GM23338 (cell line): ENCODE data around the gene SNAI1. TPM values are rescaled to one million over a fixed set of nuclear protein-coding genes. Genes with fewer than 3 reads are reported as not detected.

Experiments
- ATAC-seq: fragments of 200-7000 bp; cut with Tn5 transposase; 3 replicates; pipeline ENCODE4 v1.9.1; 2020
- DNase-seq: peaks from one replicate; pipeline ENCODE4 v3.0.0-alpha.2; 2015; ENCODE audit warnings: low spot score
- H2AFZ ChIP-seq: fragments of 200-600 bp; sonication (generic); 2 replicates; pipeline ENCODE4 v1.8.0; 2016; ENCODE audit warnings: antibody characterized with exemption, mild to moderate bottlenecking, moderate library complexity
- H3F3A ChIP-seq: fragments of 200-600 bp; sonication (generic); replicated peaks from 2 replicates; pipeline ENCODE4 v1.8.0; 2017; ENCODE audit warnings: antibody characterized with exemption, mixed run types, low read depth
- H3K27ac ChIP-seq: fragments of 200-600 bp; sonication (generic); 2 replicates; pipeline ENCODE4 v1.6.1; 2016; ENCODE audit warnings: low read depth
- H3K27me3 ChIP-seq: fragments of 200-600 bp; sonication (generic); 2 replicates; pipeline ENCODE4 v1.8.0; 2016; ENCODE audit warnings: mild to moderate bottlenecking, mixed run types, moderate library complexity; ENCODE audit not compliant: insufficient read depth
- H3K36me3 ChIP-seq: fragments of 200-600 bp; sonication (generic); 2 replicates; pipeline ENCODE4 v1.8.0; 2016; ENCODE audit warnings: mild to moderate bottlenecking; ENCODE audit not compliant: insufficient read depth
- H3K4me1 ChIP-seq: fragments of 200-600 bp; sonication (generic); 2 replicates; pipeline ENCODE4 v1.8.0; 2016; ENCODE audit warnings: mild to moderate bottlenecking, moderate library complexity; ENCODE audit not compliant: insufficient read depth
- H3K4me2 ChIP-seq: fragments of 200-600 bp; sonication (generic); 2 replicates; pipeline ENCODE4 v1.7.1; 2017; ENCODE audit warnings: mixed run types
- H3K4me3 ChIP-seq: fragments of 200-600 bp; sonication (generic); 2 replicates; pipeline ENCODE4 v1.6.1; 2016; ENCODE audit warnings: mixed run types
- H3K79me2 ChIP-seq: fragments of 200-600 bp; sonication (generic); replicated peaks from 2 replicates; pipeline ENCODE4 v1.8.0; 2017; ENCODE audit warnings: mild to moderate bottlenecking; ENCODE audit not compliant: insufficient read depth
- H3K9me2 ChIP-seq: fragments of 200-600 bp; sonication (generic); 2 replicates; pipeline ENCODE4 v1.8.0; 2017; ENCODE audit not compliant: insufficient read depth
- H4K20me1 ChIP-seq: fragments of 200-600 bp; sonication (generic); replicated peaks from 2 replicates; pipeline ENCODE4 v1.8.0; 2017; ENCODE audit warnings: mild to moderate bottlenecking; ENCODE audit not compliant: insufficient read depth
- H3K27ac Mint-ChIP-seq: 2 replicates; pipeline ENCODE4 v1.8.0; 2020; ENCODE audit warnings: inconsistent platforms, mild to moderate bottlenecking, moderate library complexity, mixed read lengths
- H3K27me3 Mint-ChIP-seq: 3 replicates; pipeline ENCODE4 v1.8.0; 2022; ENCODE audit warnings: low read depth, mild to moderate bottlenecking, moderate library complexity, mixed read lengths, inconsistent platforms; ENCODE audit not compliant: insufficient read depth, poor library complexity
- H3K36me3 Mint-ChIP-seq: 3 replicates; pipeline ENCODE4 v1.8.0; 2021; ENCODE audit warnings: low read depth, mild to moderate bottlenecking, inconsistent platforms, moderate library complexity, mixed read lengths
- H3K4me1 Mint-ChIP-seq: 3 replicates; pipeline ENCODE4 v1.8.0; 2020; ENCODE audit warnings: mild to moderate bottlenecking, inconsistent platforms, mixed read lengths
- H3K4me3 Mint-ChIP-seq: 3 replicates; pipeline ENCODE4 v1.8.0; 2021; ENCODE audit warnings: moderate library complexity, mild to moderate bottlenecking, inconsistent platforms, mixed read lengths
- H3K9me3 Mint-ChIP-seq: 3 replicates; pipeline ENCODE4 v1.8.0; 2020; ENCODE audit warnings: moderate library complexity, mild to moderate bottlenecking, inconsistent platforms, mixed read lengths
- CREB1 ChIP-seq: fragments of 250-450 bp; sonication (Bioruptor Pico); IDR thresholded peaks from 2 replicates; pipeline ENCODE4 v1.5.0; 2020; ENCODE audit warnings: low read depth, mild to moderate bottlenecking, moderate library complexity
- NANOG ChIP-seq: IDR thresholded peaks from 2 replicates; pipeline ENCODE4 v1.6.1; 2016; ENCODE audit warnings: antibody characterized with exemption, borderline replicate concordance
- STAT1 ChIP-seq: IDR thresholded peaks from one replicate; pipeline ENCODE4 v1.6.1; 2016; ENCODE audit warnings: antibody characterized with exemption; ENCODE audit not compliant: unreplicated experiment
- ZNF331 ChIP-seq: fragments of 250-450 bp; sonication (Bioruptor Pico); IDR thresholded peaks from 2 replicates; pipeline ENCODE4 v1.5.0; 2020; ENCODE audit warnings: low read depth, mild to moderate bottlenecking, moderate library complexity
- polyA plus RNA-seq: library from polyadenylated mRNA; unstranded; fragments of >200 nt; fragmentation: Nextera tagmentation; extraction: Ambion mirVana; gene quantifications from 2 replicates; pipeline ENCODE4 v1.2.1, GENCODE V29; 2016
- total RNA-seq: library from RNA; depleted of rRNA; stranded (reverse); fragments of >200 nt; shearing (Covaris generic); gene quantifications from 2 replicates; pipeline ENCODE4 v1.2.3, GENCODE V29; 2014
- TF ChIP-seq, protein P1 (sequence below): IDR thresholded peaks from one replicate; pipeline ENCODE4 v1.6.1; 2018; ENCODE audit warnings: antibody characterized with exemption; ENCODE audit not compliant: unreplicated experiment
- TF ChIP-seq, protein P2 (sequence below): IDR thresholded peaks from 2 replicates; pipeline ENCODE4 v1.6.1; 2016; ENCODE audit warnings: antibody characterized with exemption
- TF ChIP-seq, protein P3 (sequence below), 2 experiments: fragments of 200-600 bp in 1 of 2; sonication (generic) in 1 of 2; conservative IDR thresholded peaks; 2 replicates each; pipeline versions ENCODE4 v1.5.1 to v1.6.1; 2016 to 2017; ENCODE audit warnings: antibody characterized with exemption in 2 of 2, low read depth in 2 of 2, mild to moderate bottlenecking in 2 of 2, moderate library complexity in 1 of 2

Gene SNAI1
- total and polyA plus RNA-seq, 2 experiments from 2014 or later, result 4.2 to 8.4 TPM

DNA sequence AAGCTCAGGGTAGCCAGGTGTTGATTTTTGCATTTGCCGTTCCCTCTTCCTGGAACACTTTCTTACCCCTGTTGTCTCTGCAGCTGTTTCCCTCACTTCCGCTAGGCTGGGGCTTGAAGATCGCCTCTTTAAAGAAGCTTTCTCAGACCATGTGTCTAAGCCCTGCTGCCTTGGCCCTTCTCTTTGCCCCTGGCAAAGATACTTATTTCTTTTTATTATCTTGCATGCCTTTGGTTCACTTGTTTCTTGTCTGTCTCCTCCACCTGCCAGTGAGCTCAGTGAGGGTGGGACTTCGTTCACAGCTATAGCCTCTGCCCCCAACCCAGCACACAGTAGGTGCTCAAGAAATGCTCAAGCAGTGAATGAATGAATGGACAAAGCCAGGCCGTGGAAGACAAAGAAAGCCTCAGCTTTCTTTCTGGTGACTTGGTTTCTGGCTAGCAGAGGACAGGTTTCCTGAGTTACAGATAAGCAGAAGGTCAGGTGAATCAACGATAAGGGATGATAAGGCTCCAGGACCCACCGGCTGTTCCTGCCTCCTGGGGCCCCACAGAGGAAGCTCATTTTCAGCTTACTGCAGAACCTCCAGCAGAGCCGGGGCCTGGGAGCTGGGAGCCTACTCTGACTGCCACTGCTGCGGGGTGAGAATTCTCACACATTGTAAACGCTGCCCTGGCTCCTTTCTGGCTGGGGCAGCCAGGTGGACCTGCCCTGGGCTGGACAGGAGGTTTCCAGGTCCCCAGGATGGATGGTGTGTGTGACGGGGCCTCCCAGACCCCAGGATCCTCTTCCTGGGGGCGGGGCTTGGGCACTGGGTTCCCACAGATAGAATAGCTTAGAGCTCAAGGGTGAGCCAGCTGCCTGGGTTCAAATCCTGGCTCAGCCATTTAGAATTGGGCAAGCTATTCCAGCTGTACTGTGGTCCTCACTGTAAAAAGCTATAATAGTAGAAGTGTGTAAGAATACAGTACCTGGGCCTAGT lies 29.8 kb downstream of the SNAI1 start:
- DNase-seq (peak; percentile 31), ATAC-seq (no peak)
- H3K27ac Mint-ChIP-seq, result no peak overlapping the region
- H3K4me3 Mint-ChIP-seq, result no peak overlapping the region
- peaks cover 26% of the 10 kb centered on the region for H3K4me1 Mint-ChIP-seq
- H4K20me1 ChIP-seq, result no peaks in the 10 kb centered on the region
- no peak overlapping the region for H3K27ac ChIP-seq
- H3K36me3 ChIP-seq, result no peaks in the 10 kb centered on the region
- TF ChIP-seq NANOG (no peak), STAT1 (no peak)
- TF ChIP-seq, protein P1, sequence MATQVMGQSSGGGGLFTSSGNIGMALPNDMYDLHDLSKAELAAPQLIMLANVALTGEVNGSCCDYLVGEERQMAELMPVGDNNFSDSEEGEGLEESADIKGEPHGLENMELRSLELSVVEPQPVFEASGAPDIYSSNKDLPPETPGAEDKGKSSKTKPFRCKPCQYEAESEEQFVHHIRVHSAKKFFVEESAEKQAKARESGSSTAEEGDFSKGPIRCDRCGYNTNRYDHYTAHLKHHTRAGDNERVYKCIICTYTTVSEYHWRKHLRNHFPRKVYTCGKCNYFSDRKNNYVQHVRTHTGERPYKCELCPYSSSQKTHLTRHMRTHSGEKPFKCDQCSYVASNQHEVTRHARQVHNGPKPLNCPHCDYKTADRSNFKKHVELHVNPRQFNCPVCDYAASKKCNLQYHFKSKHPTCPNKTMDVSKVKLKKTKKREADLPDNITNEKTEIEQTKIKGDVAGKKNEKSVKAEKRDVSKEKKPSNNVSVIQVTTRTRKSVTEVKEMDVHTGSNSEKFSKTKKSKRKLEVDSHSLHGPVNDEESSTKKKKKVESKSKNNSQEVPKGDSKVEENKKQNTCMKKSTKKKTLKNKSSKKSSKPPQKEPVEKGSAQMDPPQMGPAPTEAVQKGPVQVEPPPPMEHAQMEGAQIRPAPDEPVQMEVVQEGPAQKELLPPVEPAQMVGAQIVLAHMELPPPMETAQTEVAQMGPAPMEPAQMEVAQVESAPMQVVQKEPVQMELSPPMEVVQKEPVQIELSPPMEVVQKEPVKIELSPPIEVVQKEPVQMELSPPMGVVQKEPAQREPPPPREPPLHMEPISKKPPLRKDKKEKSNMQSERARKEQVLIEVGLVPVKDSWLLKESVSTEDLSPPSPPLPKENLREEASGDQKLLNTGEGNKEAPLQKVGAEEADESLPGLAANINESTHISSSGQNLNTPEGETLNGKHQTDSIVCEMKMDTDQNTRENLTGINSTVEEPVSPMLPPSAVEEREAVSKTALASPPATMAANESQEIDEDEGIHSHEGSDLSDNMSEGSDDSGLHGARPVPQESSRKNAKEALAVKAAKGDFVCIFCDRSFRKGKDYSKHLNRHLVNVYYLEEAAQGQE, result no peak
- TF ChIP-seq, protein P2, sequence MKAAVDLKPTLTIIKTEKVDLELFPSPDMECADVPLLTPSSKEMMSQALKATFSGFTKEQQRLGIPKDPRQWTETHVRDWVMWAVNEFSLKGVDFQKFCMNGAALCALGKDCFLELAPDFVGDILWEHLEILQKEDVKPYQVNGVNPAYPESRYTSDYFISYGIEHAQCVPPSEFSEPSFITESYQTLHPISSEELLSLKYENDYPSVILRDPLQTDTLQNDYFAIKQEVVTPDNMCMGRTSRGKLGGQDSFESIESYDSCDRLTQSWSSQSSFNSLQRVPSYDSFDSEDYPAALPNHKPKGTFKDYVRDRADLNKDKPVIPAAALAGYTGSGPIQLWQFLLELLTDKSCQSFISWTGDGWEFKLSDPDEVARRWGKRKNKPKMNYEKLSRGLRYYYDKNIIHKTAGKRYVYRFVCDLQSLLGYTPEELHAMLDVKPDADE, result no peak
- TF ChIP-seq, protein P3, sequence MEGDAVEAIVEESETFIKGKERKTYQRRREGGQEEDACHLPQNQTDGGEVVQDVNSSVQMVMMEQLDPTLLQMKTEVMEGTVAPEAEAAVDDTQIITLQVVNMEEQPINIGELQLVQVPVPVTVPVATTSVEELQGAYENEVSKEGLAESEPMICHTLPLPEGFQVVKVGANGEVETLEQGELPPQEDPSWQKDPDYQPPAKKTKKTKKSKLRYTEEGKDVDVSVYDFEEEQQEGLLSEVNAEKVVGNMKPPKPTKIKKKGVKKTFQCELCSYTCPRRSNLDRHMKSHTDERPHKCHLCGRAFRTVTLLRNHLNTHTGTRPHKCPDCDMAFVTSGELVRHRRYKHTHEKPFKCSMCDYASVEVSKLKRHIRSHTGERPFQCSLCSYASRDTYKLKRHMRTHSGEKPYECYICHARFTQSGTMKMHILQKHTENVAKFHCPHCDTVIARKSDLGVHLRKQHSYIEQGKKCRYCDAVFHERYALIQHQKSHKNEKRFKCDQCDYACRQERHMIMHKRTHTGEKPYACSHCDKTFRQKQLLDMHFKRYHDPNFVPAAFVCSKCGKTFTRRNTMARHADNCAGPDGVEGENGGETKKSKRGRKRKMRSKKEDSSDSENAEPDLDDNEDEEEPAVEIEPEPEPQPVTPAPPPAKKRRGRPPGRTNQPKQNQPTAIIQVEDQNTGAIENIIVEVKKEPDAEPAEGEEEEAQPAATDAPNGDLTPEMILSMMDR (conservative IDR thresholded peaks at IDR 0.05; ENCODE audit: low read depth in 2 of 2), result no peak
- no peak overlapping the region for H3K4me2 ChIP-seq
- H3F3A ChIP-seq, result peaks cover 8% of the 10 kb centered on the region
- H2AFZ ChIP-seq, result peak overlapping the region; percentile 63; the same call in 1 of the 2 replicates
- H3K27me3 ChIP-seq, result peaks cover 15% of the 10 kb centered on the region
- H3K36me3 Mint-ChIP-seq, result no peaks in the 10 kb centered on the region
- no peaks in the 10 kb centered on the region for H3K79me2 ChIP-seq
- peaks cover 22% of the 10 kb centered on the region for H3K27me3 Mint-ChIP-seq
- H3K9me3 Mint-ChIP-seq, result no peaks in the 10 kb centered on the region
- peaks cover 12% of the 10 kb centered on the region for H3K4me1 ChIP-seq
- no peak overlapping the region for H3K4me3 ChIP-seq
- H3K9me2 ChIP-seq, result no peaks in the 10 kb centered on the region

DNA sequence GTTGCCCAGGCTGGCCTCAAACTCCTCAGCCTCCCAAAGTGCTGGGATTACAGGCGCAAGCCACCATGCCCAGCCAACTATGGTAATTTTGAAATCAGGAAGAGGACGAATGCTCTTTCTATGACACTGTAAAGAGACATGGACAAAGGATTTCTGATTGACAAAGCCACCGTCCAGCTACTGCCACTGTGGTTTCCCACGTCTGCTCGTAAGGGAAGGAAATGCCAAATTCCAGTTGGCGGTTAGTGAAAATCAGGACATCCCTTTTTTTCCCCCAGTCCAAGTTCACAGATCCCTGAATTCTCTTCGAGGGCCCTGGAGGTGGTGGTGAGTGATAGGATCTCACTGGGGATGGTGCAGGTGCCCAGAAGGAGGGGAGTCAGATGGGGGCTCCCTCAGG lies 31.2 kb downstream of the SNAI1 start:
- H3K36me3 ChIP-seq, result no peaks in the 10 kb centered on the region
- ATAC-seq (no peak), DNase-seq (no peak)
- H2AFZ ChIP-seq, result no peak overlapping the region
- Mint-ChIP-seq H3K27me3 (peaks cover 22% of the 10 kb centered on the region), H3K36me3 (no peaks in the 10 kb centered on the region), H3K4me1 (peaks cover 26% of the 10 kb centered on the region), H3K9me3 (no peaks in the 10 kb centered on the region), H3K27ac (no peak overlapping the region), H3K4me3 (no peak overlapping the region)
- no peaks in the 10 kb centered on the region for H3K79me2 ChIP-seq
- H3F3A ChIP-seq, result peaks cover 8% of the 10 kb centered on the region
- peaks cover 15% of the 10 kb centered on the region for H3K27me3 ChIP-seq
- H3K27ac ChIP-seq, result no peak overlapping the region
- no peak overlapping the region for H3K4me2 ChIP-seq
- H3K4me3 ChIP-seq, result no peak overlapping the region
- no peaks in the 10 kb centered on the region for H3K9me2 ChIP-seq
- H3K4me1 ChIP-seq, result peaks cover 12% of the 10 kb centered on the region
- H4K20me1 ChIP-seq, result no peaks in the 10 kb centered on the region
- TF ChIP-seq CREB1 (no peak), STAT1 (no peak), ZNF331 (no peak)
- TF ChIP-seq, protein P2, result no peak
- TF ChIP-seq, protein P3 (conservative IDR thresholded peaks at IDR 0.05; ENCODE audit: low read depth in 2 of 2), result no peak
